Smooth muscle cell (in vitro differentiated cells): Measurements from ENCODE around the gene TUBB4B. TPM values are rescaled to one million over a fixed set of nuclear protein-coding genes. Genes with fewer than 3 reads are reported as not detected.

Experiments
- DNase-seq: peaks from one replicate; lab custom pipeline; 2025; ENCODE audit not compliant: unreplicated experiment; lab: John Stamatoyannopoulos, UW
- H2AFZ ChIP-seq: fragments of 200-600 bp; sonication (generic); 2 replicates; pipeline ENCODE4 v1.6.0; 2016; ENCODE audit warnings: antibody characterized with exemption, low read depth, mild to moderate bottlenecking
- H3F3A ChIP-seq: fragments of 200-600 bp; sonication (generic); 2 replicates; pipeline ENCODE4 v1.6.0; 2017; ENCODE audit warnings: antibody characterized with exemption, low read depth
- H3K27ac ChIP-seq: fragments of 200-600 bp; sonication (generic); 2 replicates; pipeline ENCODE4 v1.5.1; 2016; ENCODE audit warnings: low read depth, mild to moderate bottlenecking
- H3K27me3 ChIP-seq: fragments of 200-600 bp; sonication (generic); 2 replicates; pipeline ENCODE4 v1.6.1; 2016; ENCODE audit warnings: low read depth, mild to moderate bottlenecking
- H3K36me3 ChIP-seq: fragments of 200-600 bp; sonication (generic); 2 replicates; pipeline ENCODE4 v1.5.1; 2016; ENCODE audit warnings: low read depth
- H3K4me1 ChIP-seq: fragments of 200-600 bp; sonication (generic); 2 replicates; pipeline ENCODE4 v1.5.1; 2016; ENCODE audit warnings: low read depth
- H3K4me2 ChIP-seq: fragments of 200-600 bp; sonication (generic); 2 replicates; pipeline ENCODE4 v1.6.0; 2016; ENCODE audit warnings: mild to moderate bottlenecking
- H3K4me3 ChIP-seq: fragments of 200-600 bp; sonication (generic); 2 replicates; pipeline ENCODE4 v1.5.1; 2016; ENCODE audit warnings: mild to moderate bottlenecking
- H3K79me2 ChIP-seq: fragments of 200-600 bp; sonication (generic); 2 replicates; pipeline ENCODE4 v1.6.0; 2016; ENCODE audit warnings: low read depth, mild to moderate bottlenecking
- H3K9ac ChIP-seq: fragments of 200-600 bp; sonication (generic); 2 replicates; pipeline ENCODE4 v1.6.0; 2016; ENCODE audit warnings: low read depth
- H3K9me3 ChIP-seq: fragments of 200-600 bp; sonication (generic); replicated peaks from 2 replicates; pipeline ENCODE4 v1.5.1; 2016; ENCODE audit warnings: low read depth
- H4K20me1 ChIP-seq: fragments of 200-600 bp; sonication (generic); 2 replicates; pipeline ENCODE4 v1.6.0; 2016; ENCODE audit warnings: low read depth
- WGBS: methylation state at CpG from one replicate; pipeline ENCODE4 v1.1.7; 2016; ENCODE audit warnings: low lambda C conversion rate; 5-methylcytosine and 5-hydroxymethylcytosine counted together
- polyA plus RNA-seq: library from polyadenylated mRNA; unstranded; fragments of >200 nt; fragmentation: Nextera tagmentation; extraction: Ambion mirVana; gene quantifications from 2 replicates; pipeline ENCODE4 v1.2.1, GENCODE V29; 2016
- total RNA-seq: library from RNA; depleted of rRNA; stranded (reverse); fragments of >200 nt; gene quantifications from 2 replicates; pipeline ENCODE4 v1.2.3, GENCODE V29; 2014
- TF ChIP-seq, protein P1 (sequence below): fragments of 200-600 bp; sonication (generic); IDR thresholded peaks from 2 replicates; pipeline ENCODE4 v1.5.1; 2017; ENCODE audit warnings: borderline replicate concordance, mild to moderate bottlenecking, antibody characterized with exemption; ENCODE audit not compliant: insufficient read depth, poor library complexity, severe bottlenecking

The TUBB4B gene
- total and polyA plus RNA-seq, 2 experiments from 2014 or later: 164 to 317 TPM

GRCh38 chr9:137213160-137214060, 27.7 kb upstream of the TUBB4B start:
- Histone ChIP-seq H3K4me2 (no peak overlapping the region), H3K9me3 (no peaks in the 10 kb centered on the region), H3F3A (no peaks in the 10 kb centered on the region), H3K4me1 (no peaks in the 10 kb centered on the region), H3K9ac (no peak overlapping the region), H4K20me1 (no peaks in the 10 kb centered on the region), H3K27me3 (no peaks in the 10 kb centered on the region), H2AFZ (no peak overlapping the region), H3K79me2 (no peaks in the 10 kb centered on the region), H3K36me3 (no peaks in the 10 kb centered on the region), H3K27ac (no peak overlapping the region), H3K4me3 (no peak overlapping the region)
- no peak for DNase-seq
- TF ChIP-seq, protein P1, sequence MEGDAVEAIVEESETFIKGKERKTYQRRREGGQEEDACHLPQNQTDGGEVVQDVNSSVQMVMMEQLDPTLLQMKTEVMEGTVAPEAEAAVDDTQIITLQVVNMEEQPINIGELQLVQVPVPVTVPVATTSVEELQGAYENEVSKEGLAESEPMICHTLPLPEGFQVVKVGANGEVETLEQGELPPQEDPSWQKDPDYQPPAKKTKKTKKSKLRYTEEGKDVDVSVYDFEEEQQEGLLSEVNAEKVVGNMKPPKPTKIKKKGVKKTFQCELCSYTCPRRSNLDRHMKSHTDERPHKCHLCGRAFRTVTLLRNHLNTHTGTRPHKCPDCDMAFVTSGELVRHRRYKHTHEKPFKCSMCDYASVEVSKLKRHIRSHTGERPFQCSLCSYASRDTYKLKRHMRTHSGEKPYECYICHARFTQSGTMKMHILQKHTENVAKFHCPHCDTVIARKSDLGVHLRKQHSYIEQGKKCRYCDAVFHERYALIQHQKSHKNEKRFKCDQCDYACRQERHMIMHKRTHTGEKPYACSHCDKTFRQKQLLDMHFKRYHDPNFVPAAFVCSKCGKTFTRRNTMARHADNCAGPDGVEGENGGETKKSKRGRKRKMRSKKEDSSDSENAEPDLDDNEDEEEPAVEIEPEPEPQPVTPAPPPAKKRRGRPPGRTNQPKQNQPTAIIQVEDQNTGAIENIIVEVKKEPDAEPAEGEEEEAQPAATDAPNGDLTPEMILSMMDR: no peak
- 97% methylated on average over 43 of the region's 49 CpGs for WGBS

DNA sequence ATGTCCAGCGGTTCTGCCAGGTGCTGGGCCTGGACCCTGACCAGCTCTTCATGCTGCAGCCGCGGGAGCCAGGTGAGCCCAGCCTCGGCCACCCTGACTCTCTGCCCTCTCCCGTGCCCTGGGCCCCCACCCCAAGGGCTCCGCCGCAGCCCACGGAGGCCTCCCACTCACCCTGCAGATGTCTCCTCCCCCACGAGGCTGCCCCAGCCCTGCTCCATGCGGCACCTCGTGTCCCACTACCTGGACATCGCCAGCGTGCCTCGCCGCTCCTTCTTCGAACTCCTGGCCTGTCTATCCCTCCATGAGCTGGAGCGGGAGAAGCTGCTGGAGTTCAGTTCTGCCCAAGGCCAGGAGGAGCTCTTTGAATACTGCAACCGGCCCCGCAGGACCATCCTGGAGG, 26.5 kb upstream of the TUBB4B start:
- Histone ChIP-seq H3K4me1 (no peaks in the 10 kb centered on the region), H3K9me3 (no peaks in the 10 kb centered on the region), H4K20me1 (no peaks in the 10 kb centered on the region), H3K4me3 (no peak overlapping the region), H3K4me2 (no peak overlapping the region), H3K27me3 (no peaks in the 10 kb centered on the region), H3K9ac (no peak overlapping the region), H3F3A (no peaks in the 10 kb centered on the region), H3K79me2 (no peaks in the 10 kb centered on the region), H3K27ac (no peak overlapping the region), H3K36me3 (no peaks in the 10 kb centered on the region), H2AFZ (no peak overlapping the region)
- no peak for DNase-seq
- 98% methylated on average over 16 of the region's 19 CpGs for WGBS
- TF ChIP-seq, protein P1: no peak

DNA sequence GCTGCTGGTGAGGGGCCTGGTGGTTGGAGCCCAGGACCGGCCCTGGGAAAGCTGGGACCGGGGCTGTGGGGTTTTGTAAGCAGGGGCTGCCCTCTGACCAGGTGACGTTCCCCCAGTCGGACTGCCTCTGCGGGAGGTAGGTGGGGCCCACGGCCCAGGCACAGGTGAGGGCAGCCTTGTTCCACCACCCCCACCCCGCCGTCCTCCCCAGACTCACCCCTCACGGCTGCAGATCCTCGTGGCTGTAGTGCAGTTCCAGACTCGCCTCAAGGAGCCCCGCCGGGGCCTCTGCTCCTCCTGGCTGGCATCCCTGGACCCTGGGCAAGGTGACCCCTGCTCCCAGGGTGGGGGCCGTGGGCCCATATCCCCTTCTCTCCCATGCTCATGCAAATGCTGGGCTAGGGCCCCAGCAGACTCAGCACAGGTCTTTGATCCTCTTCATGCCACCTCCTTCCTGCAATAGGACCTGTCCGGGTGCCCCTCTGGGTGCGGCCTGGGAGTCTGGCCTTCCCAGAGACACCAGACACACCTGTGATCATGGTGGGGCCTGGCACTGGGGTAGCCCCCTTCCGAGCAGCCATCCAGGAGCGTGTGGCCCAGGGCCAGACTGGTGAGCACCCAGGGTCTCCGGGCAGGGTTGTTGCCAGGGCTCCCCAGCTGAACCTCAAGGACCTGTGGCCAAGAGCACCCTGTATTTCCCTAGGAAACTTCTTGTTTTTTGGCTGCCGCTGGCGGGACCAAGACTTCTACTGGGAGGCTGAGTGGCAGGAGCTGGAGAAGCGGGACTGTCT, 25.7 kb upstream of the TUBB4B start:
- DNase-seq: no peak
- Histone ChIP-seq H3K27ac (no peak overlapping the region), H3K79me2 (no peaks in the 10 kb centered on the region), H3K36me3 (no peaks in the 10 kb centered on the region), H3K9me3 (no peaks in the 10 kb centered on the region), H3K4me3 (no peak overlapping the region), H4K20me1 (no peaks in the 10 kb centered on the region), H3K9ac (no peak overlapping the region), H3K27me3 (no peaks in the 10 kb centered on the region), H3K4me1 (no peaks in the 10 kb centered on the region), H2AFZ (no peak overlapping the region), H3F3A (no peaks in the 10 kb centered on the region), H3K4me2 (no peak overlapping the region)
- TF ChIP-seq, protein P1: no peak
- WGBS: 97% methylated on average over 22 of the region's 22 CpGs
